ENCODE data around the gene ITPR1. TPM values are rescaled to one million over a fixed set of nuclear protein-coding genes. Genes with fewer than 3 reads are reported as not detected.

The ITPR1 gene
- polyA plus RNA-seq, 1 donor from 2014 or later, result 2.1 TPM

DNA sequence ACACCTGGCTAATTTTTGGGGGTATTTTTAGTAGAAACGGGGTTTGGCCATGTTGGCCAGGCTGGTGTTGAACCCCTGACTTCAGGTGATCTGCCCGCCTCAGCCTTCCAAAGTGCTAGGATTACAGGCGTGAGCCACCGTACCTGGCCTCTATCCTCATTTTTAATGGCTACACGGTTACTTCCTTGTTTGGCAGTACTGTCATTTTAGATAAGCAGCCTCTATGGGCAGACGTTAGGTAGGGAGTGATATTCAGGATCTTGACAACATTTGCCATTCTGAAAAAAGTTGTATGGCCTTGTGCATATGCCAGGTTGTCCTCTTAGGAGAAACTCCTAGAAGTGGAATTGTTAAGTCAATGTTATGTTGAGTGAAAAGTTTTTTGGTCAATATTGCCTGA lies 141.7 kb downstream of the ITPR1 start:
- Histone ChIP-seq H3K9me2 (ENCODE audit: insufficient read depth, low read length) (no peaks in the 10 kb centered on the region), H4K20me1 (ENCODE audit: insufficient read depth) (no peaks in the 10 kb centered on the region), H3K27ac (ENCODE audit: low read length) (no peak overlapping the region), H3K9ac (ENCODE audit: low read length) (no peak overlapping the region), H3F3A (ENCODE audit: insufficient read depth, low read length, poor library complexity, severe bottlenecking) (no peaks in the 10 kb centered on the region), H2AFZ (ENCODE audit: low read depth, low read length) (no peak overlapping the region), H3K9me3 (ENCODE audit: low read length) (no peaks in the 10 kb centered on the region), H3K4me2 (ENCODE audit: low read length) (no peak overlapping the region), H3K4me3 (ENCODE audit: low read length) (no peak overlapping the region), H3K79me2 (replicated peaks; ENCODE audit: insufficient read depth, low read length) (no peaks in the 10 kb centered on the region), H3K36me3 (ENCODE audit: insufficient read depth, low read length) (no peaks in the 10 kb centered on the region), H3K27me3 (ENCODE audit: insufficient read depth, low read depth, low read length) (no peaks in the 10 kb centered on the region)
- TF ChIP-seq POLR2AphosphoS5 (IDR thresholded peaks at IDR 0.05) (no peak), RAD21 (conservative IDR thresholded peaks at IDR 0.05) (no peak), EP300 (conservative IDR thresholded peaks at IDR 0.05; ENCODE audit: poor library complexity, severe bottlenecking) (no peak), EZH2 (IDR thresholded peaks at IDR 0.05; ENCODE audit: borderline replicate concordance, insufficient read depth, low read length, poor library complexity, severe bottlenecking) (no peak), TAF1 (IDR thresholded peaks at IDR 0.05; ENCODE audit: low read depth) (no peak)

DNA sequence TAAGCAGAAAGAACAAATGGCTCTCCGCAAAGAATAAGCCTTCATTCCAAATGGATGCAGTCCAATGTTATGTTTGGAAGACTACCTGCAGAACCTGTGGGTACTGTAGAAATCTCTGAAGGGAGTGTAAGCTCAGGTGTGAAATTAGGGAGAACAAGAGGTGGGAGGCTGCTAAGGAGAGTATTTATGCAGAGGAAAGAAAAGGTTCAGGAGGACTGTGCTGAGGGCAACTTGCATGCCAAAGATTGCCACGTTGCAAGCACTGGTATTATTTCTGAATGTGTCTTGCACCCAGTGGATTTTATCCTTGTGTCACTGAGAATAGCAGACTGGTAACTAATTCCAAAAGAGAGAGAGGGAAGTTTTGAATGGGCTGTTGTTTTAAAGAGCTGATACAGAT lies 144.1 kb downstream of the ITPR1 start:
- H4K20me1 ChIP-seq (ENCODE audit: insufficient read depth), result no peaks in the 10 kb centered on the region
- H3K9me3 ChIP-seq (ENCODE audit: low read length), result no peaks in the 10 kb centered on the region
- H3K27me3 ChIP-seq (ENCODE audit: insufficient read depth, low read depth, low read length), result no peaks in the 10 kb centered on the region
- no peaks in the 10 kb centered on the region for H3K79me2 ChIP-seq (replicated peaks; ENCODE audit: insufficient read depth, low read length)
- no peak overlapping the region for H3K9ac ChIP-seq (ENCODE audit: low read length)
- H3K36me3 ChIP-seq (ENCODE audit: insufficient read depth, low read length), result no peaks in the 10 kb centered on the region
- no peak overlapping the region for H3K27ac ChIP-seq (ENCODE audit: low read length)
- no peak overlapping the region for H2AFZ ChIP-seq (ENCODE audit: low read depth, low read length)
- TF ChIP-seq POLR2AphosphoS5 (IDR thresholded peaks at IDR 0.05) (no peak), MXI1 (conservative IDR thresholded peaks at IDR 0.05; ENCODE audit: poor library complexity, severe bottlenecking) (no peak), TAF1 (IDR thresholded peaks at IDR 0.05; ENCODE audit: low read depth) (no peak)
- no peaks in the 10 kb centered on the region for H3K9me2 ChIP-seq (ENCODE audit: insufficient read depth, low read length)
- H3F3A ChIP-seq (ENCODE audit: insufficient read depth, low read length, poor library complexity, severe bottlenecking), result no peaks in the 10 kb centered on the region
- no peak overlapping the region for H3K4me2 ChIP-seq (ENCODE audit: low read length)
- H3K4me3 ChIP-seq (ENCODE audit: low read length), result no peak overlapping the region

GRCh38 chr3:4641863-4642563 lies 148.9 kb downstream of the ITPR1 start:
- no peak for TF ChIP-seq EP300 (conservative IDR thresholded peaks at IDR 0.05; ENCODE audit: poor library complexity, severe bottlenecking)
- no peak for TF ChIP-seq TAF1 (IDR thresholded peaks at IDR 0.05; ENCODE audit: low read depth)
- TF ChIP-seq POLR2AphosphoS5 (IDR thresholded peaks at IDR 0.05), result no peak
- no peak for TF ChIP-seq EZH2 (IDR thresholded peaks at IDR 0.05; ENCODE audit: borderline replicate concordance, insufficient read depth, low read length, poor library complexity, severe bottlenecking)
- TF ChIP-seq MXI1 (conservative IDR thresholded peaks at IDR 0.05; ENCODE audit: poor library complexity, severe bottlenecking), result no peak
- no peak for TF ChIP-seq SMC3 (conservative IDR thresholded peaks at IDR 0.05; ENCODE audit: poor library complexity)
- TF ChIP-seq, protein P1, sequence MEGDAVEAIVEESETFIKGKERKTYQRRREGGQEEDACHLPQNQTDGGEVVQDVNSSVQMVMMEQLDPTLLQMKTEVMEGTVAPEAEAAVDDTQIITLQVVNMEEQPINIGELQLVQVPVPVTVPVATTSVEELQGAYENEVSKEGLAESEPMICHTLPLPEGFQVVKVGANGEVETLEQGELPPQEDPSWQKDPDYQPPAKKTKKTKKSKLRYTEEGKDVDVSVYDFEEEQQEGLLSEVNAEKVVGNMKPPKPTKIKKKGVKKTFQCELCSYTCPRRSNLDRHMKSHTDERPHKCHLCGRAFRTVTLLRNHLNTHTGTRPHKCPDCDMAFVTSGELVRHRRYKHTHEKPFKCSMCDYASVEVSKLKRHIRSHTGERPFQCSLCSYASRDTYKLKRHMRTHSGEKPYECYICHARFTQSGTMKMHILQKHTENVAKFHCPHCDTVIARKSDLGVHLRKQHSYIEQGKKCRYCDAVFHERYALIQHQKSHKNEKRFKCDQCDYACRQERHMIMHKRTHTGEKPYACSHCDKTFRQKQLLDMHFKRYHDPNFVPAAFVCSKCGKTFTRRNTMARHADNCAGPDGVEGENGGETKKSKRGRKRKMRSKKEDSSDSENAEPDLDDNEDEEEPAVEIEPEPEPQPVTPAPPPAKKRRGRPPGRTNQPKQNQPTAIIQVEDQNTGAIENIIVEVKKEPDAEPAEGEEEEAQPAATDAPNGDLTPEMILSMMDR (IDR thresholded peaks at IDR 0.05; ENCODE audit: poor library complexity, severe bottlenecking), result no peak
- TF ChIP-seq, protein P2, sequence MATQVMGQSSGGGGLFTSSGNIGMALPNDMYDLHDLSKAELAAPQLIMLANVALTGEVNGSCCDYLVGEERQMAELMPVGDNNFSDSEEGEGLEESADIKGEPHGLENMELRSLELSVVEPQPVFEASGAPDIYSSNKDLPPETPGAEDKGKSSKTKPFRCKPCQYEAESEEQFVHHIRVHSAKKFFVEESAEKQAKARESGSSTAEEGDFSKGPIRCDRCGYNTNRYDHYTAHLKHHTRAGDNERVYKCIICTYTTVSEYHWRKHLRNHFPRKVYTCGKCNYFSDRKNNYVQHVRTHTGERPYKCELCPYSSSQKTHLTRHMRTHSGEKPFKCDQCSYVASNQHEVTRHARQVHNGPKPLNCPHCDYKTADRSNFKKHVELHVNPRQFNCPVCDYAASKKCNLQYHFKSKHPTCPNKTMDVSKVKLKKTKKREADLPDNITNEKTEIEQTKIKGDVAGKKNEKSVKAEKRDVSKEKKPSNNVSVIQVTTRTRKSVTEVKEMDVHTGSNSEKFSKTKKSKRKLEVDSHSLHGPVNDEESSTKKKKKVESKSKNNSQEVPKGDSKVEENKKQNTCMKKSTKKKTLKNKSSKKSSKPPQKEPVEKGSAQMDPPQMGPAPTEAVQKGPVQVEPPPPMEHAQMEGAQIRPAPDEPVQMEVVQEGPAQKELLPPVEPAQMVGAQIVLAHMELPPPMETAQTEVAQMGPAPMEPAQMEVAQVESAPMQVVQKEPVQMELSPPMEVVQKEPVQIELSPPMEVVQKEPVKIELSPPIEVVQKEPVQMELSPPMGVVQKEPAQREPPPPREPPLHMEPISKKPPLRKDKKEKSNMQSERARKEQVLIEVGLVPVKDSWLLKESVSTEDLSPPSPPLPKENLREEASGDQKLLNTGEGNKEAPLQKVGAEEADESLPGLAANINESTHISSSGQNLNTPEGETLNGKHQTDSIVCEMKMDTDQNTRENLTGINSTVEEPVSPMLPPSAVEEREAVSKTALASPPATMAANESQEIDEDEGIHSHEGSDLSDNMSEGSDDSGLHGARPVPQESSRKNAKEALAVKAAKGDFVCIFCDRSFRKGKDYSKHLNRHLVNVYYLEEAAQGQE (IDR thresholded peaks at IDR 0.05; ENCODE audit: borderline replicate concordance), result no peak
- TF ChIP-seq RAD21 (conservative IDR thresholded peaks at IDR 0.05), result no peak
- Histone ChIP-seq H4K20me1 (ENCODE audit: insufficient read depth) (no peaks in the 10 kb centered on the region), H3K9ac (ENCODE audit: low read length) (no peak overlapping the region), H3K9me3 (ENCODE audit: low read length) (no peaks in the 10 kb centered on the region), H3F3A (ENCODE audit: insufficient read depth, low read length, poor library complexity, severe bottlenecking) (no peaks in the 10 kb centered on the region), H3K9me2 (ENCODE audit: insufficient read depth, low read length) (no peaks in the 10 kb centered on the region), H2AFZ (ENCODE audit: low read depth, low read length) (no peak overlapping the region), H3K4me3 (ENCODE audit: low read length) (no peak overlapping the region), H3K27ac (ENCODE audit: low read length) (no peak overlapping the region), H3K4me2 (ENCODE audit: low read length) (no peak overlapping the region), H3K36me3 (ENCODE audit: insufficient read depth, low read length) (no peaks in the 10 kb centered on the region), H3K79me2 (replicated peaks; ENCODE audit: insufficient read depth, low read length) (no peaks in the 10 kb centered on the region), H3K27me3 (ENCODE audit: insufficient read depth, low read depth, low read length) (no peaks in the 10 kb centered on the region)

Data from neural cell (in vitro differentiated cells).